WTC11 (cell line): ENCODE results near the gene UBXN11. TPM values are rescaled to one million over a fixed set of nuclear protein-coding genes. Genes with fewer than 3 reads are reported as not detected.
A peak's percentile ranks its signal among the peaks of the same experiment; 100 is the strongest.

Source experiments
- ATAC-seq: fragments of 200-7000 bp; cut with Tn5 transposase; 2 replicates; pipeline ENCODE4 v1.10.0; 2021; ENCODE audit warnings: mild to moderate bottlenecking, moderate library complexity
- CTCF ChIA-PET: fragments of 300-600 bp; sonication (Branson Sonifier 250); formaldehyde crosslinking; loops from one replicate; lab custom pipeline; 2021; ENCODE audit warnings: antibody characterized with exemption; lab: Charles Lee
- POLR2A ChIA-PET: fragments of 350-600 bp; sonication (Branson Sonifier 250); formaldehyde crosslinking; loops from one replicate; lab custom pipeline; 2021; ENCODE audit warnings: antibody characterized with exemption; lab: Charles Lee
- DNase-seq: peaks from one replicate; pipeline ENCODE4 v3.0.0; 2021; ENCODE audit warnings: low spot score
- H3K27ac Mint-ChIP-seq: 2 replicates; pipeline ENCODE4 v1.8.0; 2021; ENCODE audit warnings: mixed read lengths
- H3K27me3 Mint-ChIP-seq: 2 replicates; pipeline ENCODE4 v1.8.0; 2021; ENCODE audit warnings: low read depth, mild to moderate bottlenecking, moderate library complexity, mixed read lengths
- H3K36me3 Mint-ChIP-seq: 2 replicates; pipeline ENCODE4 v1.8.0; 2021; ENCODE audit warnings: mixed read lengths
- H3K4me1 Mint-ChIP-seq: 2 replicates; pipeline ENCODE4 v1.8.0; 2022; ENCODE audit warnings: mixed read lengths
- H3K4me3 Mint-ChIP-seq: 2 replicates; pipeline ENCODE4 v1.8.0; 2021; ENCODE audit warnings: mild to moderate bottlenecking, moderate library complexity, mixed read lengths
- H3K9me3 Mint-ChIP-seq: 2 replicates; pipeline ENCODE4 v1.8.0; 2021; ENCODE audit warnings: mixed read lengths
- E2F4 ChIP-seq: sonication (generic); formaldehyde crosslinking; IDR thresholded peaks from 2 replicates; pipeline ENCODE4 v1.8.1; 2022; ENCODE audit warnings: low read depth, mild to moderate bottlenecking, moderate library complexity, missing genetic modification reagents, borderline replicate concordance
- ZNF263 ChIP-seq: sonication (generic); formaldehyde crosslinking; IDR thresholded peaks from 2 replicates; pipeline ENCODE4 v1.8.1; 2022; ENCODE audit warnings: low read depth, mild to moderate bottlenecking, moderate library complexity, missing genetic modification reagents
- ZNF396 ChIP-seq: fragments of 250-450 bp; sonication (Bioruptor Pico); IDR thresholded peaks from 2 replicates; pipeline ENCODE4 v1.8.0; 2021; ENCODE audit warnings: mild to moderate bottlenecking, moderate library complexity, borderline replicate concordance
- total RNA-seq: library from RNA; stranded (reverse); gene quantifications from 3 replicates; pipeline ENCODE4 v1.2.3, GENCODE V29; 2021
- TF ChIP-seq, protein P1 (sequence below): fragments of 250-450 bp; sonication (Bioruptor Pico); IDR thresholded peaks from 2 replicates; pipeline ENCODE4 v2.1.2; 2022; ENCODE audit warnings: mild to moderate bottlenecking, moderate library complexity
- TF ChIP-seq, protein P2 (sequence below): sonication (generic); formaldehyde crosslinking; IDR thresholded peaks from 2 replicates; pipeline ENCODE4 v1.8.0; 2022; ENCODE audit warnings: mild to moderate bottlenecking, missing genetic modification reagents
- TF ChIP-seq, protein P3 (sequence below): fragments of 200-600 bp; IDR thresholded peaks from 2 replicates; pipeline ENCODE4 v1.8.0; 2022; ENCODE audit warnings: antibody characterized with exemption
- TF ChIP-seq, protein P4 (sequence below): sonication (generic); formaldehyde crosslinking; IDR thresholded peaks from 2 replicates; pipeline ENCODE4 v1.8.1; 2023; ENCODE audit warnings: mild to moderate bottlenecking, missing genetic modification reagents, moderate library complexity

Gene UBXN11
- total RNA-seq, 1 experiment from 2014 or later: 14.1 TPM

- TF ChIP-seq E2F4: no peak
- TF ChIP-seq, protein P1, sequence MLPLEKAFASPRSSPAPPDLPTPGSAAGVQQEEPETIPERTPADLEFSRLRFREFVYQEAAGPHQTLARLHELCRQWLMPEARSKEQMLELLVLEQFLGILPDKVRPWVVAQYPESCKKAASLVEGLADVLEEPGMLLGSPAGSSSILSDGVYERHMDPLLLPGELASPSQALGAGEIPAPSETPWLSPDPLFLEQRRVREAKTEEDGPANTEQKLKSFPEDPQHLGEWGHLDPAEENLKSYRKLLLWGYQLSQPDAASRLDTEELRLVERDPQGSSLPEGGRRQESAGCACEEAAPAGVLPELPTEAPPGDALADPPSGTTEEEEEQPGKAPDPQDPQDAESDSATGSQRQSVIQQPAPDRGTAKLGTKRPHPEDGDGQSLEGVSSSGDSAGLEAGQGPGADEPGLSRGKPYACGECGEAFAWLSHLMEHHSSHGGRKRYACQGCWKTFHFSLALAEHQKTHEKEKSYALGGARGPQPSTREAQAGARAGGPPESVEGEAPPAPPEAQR (CRISPR knock-in tag): no peak
These were observed 30.0 kb downstream of the UBXN11 start (continued) for GRCh38 chr1:26276432-26276838.

GRCh38 chr1:26275580-26276431, 30.6 kb downstream of the UBXN11 start:
- peak; percentile 91 for DNase-seq
- TF ChIP-seq, protein P2, sequence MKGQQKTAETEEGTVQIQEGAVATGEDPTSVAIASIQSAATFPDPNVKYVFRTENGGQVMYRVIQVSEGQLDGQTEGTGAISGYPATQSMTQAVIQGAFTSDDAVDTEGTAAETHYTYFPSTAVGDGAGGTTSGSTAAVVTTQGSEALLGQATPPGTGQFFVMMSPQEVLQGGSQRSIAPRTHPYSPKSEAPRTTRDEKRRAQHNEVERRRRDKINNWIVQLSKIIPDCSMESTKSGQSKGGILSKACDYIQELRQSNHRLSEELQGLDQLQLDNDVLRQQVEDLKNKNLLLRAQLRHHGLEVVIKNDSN (CRISPR knock-in tag): peak; percentile 82; the same call in 1 of the 2 replicates
- TF ChIP-seq ZNF263 (CRISPR knock-in tag): no peak
- TF ChIP-seq, protein P3, sequence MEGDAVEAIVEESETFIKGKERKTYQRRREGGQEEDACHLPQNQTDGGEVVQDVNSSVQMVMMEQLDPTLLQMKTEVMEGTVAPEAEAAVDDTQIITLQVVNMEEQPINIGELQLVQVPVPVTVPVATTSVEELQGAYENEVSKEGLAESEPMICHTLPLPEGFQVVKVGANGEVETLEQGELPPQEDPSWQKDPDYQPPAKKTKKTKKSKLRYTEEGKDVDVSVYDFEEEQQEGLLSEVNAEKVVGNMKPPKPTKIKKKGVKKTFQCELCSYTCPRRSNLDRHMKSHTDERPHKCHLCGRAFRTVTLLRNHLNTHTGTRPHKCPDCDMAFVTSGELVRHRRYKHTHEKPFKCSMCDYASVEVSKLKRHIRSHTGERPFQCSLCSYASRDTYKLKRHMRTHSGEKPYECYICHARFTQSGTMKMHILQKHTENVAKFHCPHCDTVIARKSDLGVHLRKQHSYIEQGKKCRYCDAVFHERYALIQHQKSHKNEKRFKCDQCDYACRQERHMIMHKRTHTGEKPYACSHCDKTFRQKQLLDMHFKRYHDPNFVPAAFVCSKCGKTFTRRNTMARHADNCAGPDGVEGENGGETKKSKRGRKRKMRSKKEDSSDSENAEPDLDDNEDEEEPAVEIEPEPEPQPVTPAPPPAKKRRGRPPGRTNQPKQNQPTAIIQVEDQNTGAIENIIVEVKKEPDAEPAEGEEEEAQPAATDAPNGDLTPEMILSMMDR: peak; percentile 55; the same call in 1 of the 2 replicates
- TF ChIP-seq, protein P4, sequence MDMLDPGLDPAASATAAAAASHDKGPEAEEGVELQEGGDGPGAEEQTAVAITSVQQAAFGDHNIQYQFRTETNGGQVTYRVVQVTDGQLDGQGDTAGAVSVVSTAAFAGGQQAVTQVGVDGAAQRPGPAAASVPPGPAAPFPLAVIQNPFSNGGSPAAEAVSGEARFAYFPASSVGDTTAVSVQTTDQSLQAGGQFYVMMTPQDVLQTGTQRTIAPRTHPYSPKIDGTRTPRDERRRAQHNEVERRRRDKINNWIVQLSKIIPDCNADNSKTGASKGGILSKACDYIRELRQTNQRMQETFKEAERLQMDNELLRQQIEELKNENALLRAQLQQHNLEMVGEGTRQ (CRISPR knock-in tag): peak; percentile 78
- ATAC-seq: peak; percentile 63
- ChIA-PET CTCF (interaction anchor here (0.5 to 2.9 kb wide), 38 partner anchors 10 to 181 kb away, joined by 3 to 35 read pairs (median 4); partner anchors contain the start of genes CATSPER4, CD52, CEP85 and CNKSR1), POLR2A (interaction anchor here (0.6 to 1.1 kb wide), 2 partner anchors 10 to 44 kb away, joined by 3 to 4 read pairs; no protein-coding TSS in a partner anchor)
- H3K27me3 Mint-ChIP-seq: no peaks in the 10 kb centered on the region
- H3K4me1 Mint-ChIP-seq: peaks cover 18% of the 10 kb centered on the region
- peaks cover 68% of the 10 kb centered on the region for H3K36me3 Mint-ChIP-seq
- no peak overlapping the region for H3K4me3 Mint-ChIP-seq
- no peaks in the 10 kb centered on the region for H3K9me3 Mint-ChIP-seq
- H3K27ac Mint-ChIP-seq: peak overlapping the region; percentile 52; the same call in 1 of the 2 replicates

DNA sequence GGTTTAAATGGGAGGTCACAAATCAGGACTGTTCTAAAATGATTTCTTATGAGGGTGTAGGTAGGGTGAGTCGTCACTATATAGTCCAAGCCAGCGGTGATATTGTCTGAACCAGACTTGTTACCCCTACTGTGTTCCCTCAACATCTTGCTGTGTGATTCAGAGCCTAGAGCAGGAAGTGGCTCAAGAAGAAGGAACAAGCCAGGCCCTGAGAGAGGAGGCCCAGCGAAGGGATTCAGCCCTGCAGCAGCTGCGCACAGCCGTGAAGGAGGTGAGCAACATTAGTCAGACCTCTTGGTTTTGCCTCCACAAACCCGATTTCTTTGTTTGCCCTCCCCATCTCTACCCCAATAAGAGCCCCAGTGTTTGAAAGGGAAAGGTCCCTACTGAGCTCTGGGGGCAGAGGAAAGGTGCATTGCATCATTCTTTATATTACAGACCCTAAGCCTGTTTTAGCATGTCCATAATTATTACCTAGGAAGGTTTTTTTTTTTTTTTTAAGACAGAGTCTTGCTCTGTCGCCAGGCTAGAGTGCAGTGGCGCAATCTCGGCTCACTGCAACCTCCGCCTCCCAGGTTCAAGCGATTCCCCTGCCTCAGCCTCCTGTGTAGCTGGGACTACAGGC, 31.5 kb downstream of the UBXN11 start:
- peak overlapping the region; percentile 25 for H3K27ac Mint-ChIP-seq

More for the DNA sequence above, 31.5 kb downstream of the UBXN11 start:
- Mint-ChIP-seq H3K36me3 (peaks cover 76% of the 10 kb centered on the region), H3K27me3 (no peaks in the 10 kb centered on the region), H3K4me3 (no peak overlapping the region), H3K9me3 (no peaks in the 10 kb centered on the region), H3K4me1 (peaks cover 18% of the 10 kb centered on the region)
- DNase-seq (no peak), ATAC-seq (no peak)
- ChIA-PET POLR2A (interaction anchor here (0.7 kb wide), 1 partner anchor 433 kb away, joined by 3 read pairs; no protein-coding TSS in a partner anchor), CTCF (interaction anchor here (0.5 to 2.9 kb wide), 26 partner anchors 9 to 180 kb away, joined by 3 to 35 read pairs (median 4); partner anchors contain the start of genes CATSPER4, CD52, CEP85 and ZNF593)
- TF ChIP-seq, protein P1 (CRISPR knock-in tag): no peak
- TF ChIP-seq ZNF396 (CRISPR knock-in tag): no peak
